Common myeloid progenitor, CD34-positive (primary cell): ENCODE measurements around the gene CYSLTR2.

Source experiments
- CTCF ChIA-PET: fragments of 350-600 bp; sonication (Branson Sonifier 250); formaldehyde crosslinking; loops from one replicate; lab custom pipeline; 2021; ENCODE audit warnings: antibody characterized with exemption; lab: Charles Lee
- POLR2A ChIA-PET: fragments of 350-600 bp; sonication (Branson Sonifier 250); formaldehyde crosslinking; loops from one replicate; lab custom pipeline; 2021; ENCODE audit warnings: antibody characterized with exemption; lab: Charles Lee
- DNase-seq, 3 donors: peaks; one replicate each; pipeline versions ENCODE4 v3.0.0 to v3.0.0-alpha.2; 2013
- H3K27ac ChIP-seq, 2 experiments: 1 replicate in 1 of 2; 2 replicates in 1 of 2; pipeline ENCODE4 v1.7.0; 2013; ENCODE audit warnings: inconsistent platforms in 2 of 2, low read length in 2 of 2, mild to moderate bottlenecking in 2 of 2, low read depth in 1 of 2, moderate library complexity in 1 of 2; ENCODE audit not compliant: severe bottlenecking in 2 of 2, insufficient read depth in 1 of 2, poor library complexity in 1 of 2
- H3K27me3 ChIP-seq, 5 experiments: replicated peaks in 2 of 5; 1 replicate in 3 of 5; 2 replicates in 2 of 5; pipeline versions ENCODE4 v1.6.1 to v1.7.0; 2013; ENCODE audit warnings: low read length in 4 of 5, mild to moderate bottlenecking in 2 of 5, moderate library complexity in 2 of 5, inconsistent platforms in 1 of 5; ENCODE audit not compliant: insufficient read depth in 5 of 5, control insufficient read depth in 4 of 5
- H3K36me3 ChIP-seq, 4 experiments: 1 replicate in 2 of 4; 2 replicates in 2 of 4; pipeline versions ENCODE4 v1.6.1 to v1.7.0; 2013; ENCODE audit warnings: low read length in 3 of 4, control low read depth in 1 of 4, mild to moderate bottlenecking in 1 of 4; ENCODE audit not compliant: control insufficient read depth in 4 of 4, insufficient read depth in 4 of 4
- H3K4me1 ChIP-seq, 4 experiments: 1 replicate in 3 of 4; 2 replicates in 1 of 4; pipeline versions ENCODE4 v1.6.1 to v1.7.1; 2013; ENCODE audit warnings: low read length in 3 of 4, mild to moderate bottlenecking in 3 of 4, control low read depth in 1 of 4, inconsistent platforms in 1 of 4, moderate library complexity in 1 of 4; ENCODE audit not compliant: control insufficient read depth in 4 of 4, insufficient read depth in 4 of 4; ENCODE audit errors: control extremely low read depth in 1 of 4
- H3K4me3 ChIP-seq, 7 experiments: 1 replicate in 4 of 7; 2 replicates in 3 of 7; pipeline versions ENCODE4 v1.5.1 to v1.7.0; 2013; ENCODE audit warnings: mild to moderate bottlenecking in 7 of 7, low read length in 6 of 7, moderate library complexity in 6 of 7, inconsistent platforms in 2 of 7, low read depth in 2 of 7, control low read depth in 1 of 7; ENCODE audit not compliant: insufficient read depth in 4 of 7, control insufficient read depth in 1 of 7; ENCODE audit errors: extremely low read depth in 1 of 7
- H3K9me3 ChIP-seq, 5 experiments: 1 replicate in 4 of 5; 2 replicates in 1 of 5; pipeline versions ENCODE4 v1.6.1 to v1.7.1; 2013; ENCODE audit warnings: low read length in 4 of 5, mild to moderate bottlenecking in 2 of 5, inconsistent platforms in 1 of 5, low read depth in 1 of 5, moderate library complexity in 1 of 5; ENCODE audit not compliant: control insufficient read depth in 4 of 5, insufficient read depth in 2 of 5; ENCODE audit errors: control extremely low read depth in 1 of 5
- WGBS: methylation state at CpG from one replicate; pipeline ENCODE4 v1.1.5; 2013; ENCODE audit not compliant: insufficient coverage; 5-methylcytosine and 5-hydroxymethylcytosine counted together

The CYSLTR2 gene

DNA sequence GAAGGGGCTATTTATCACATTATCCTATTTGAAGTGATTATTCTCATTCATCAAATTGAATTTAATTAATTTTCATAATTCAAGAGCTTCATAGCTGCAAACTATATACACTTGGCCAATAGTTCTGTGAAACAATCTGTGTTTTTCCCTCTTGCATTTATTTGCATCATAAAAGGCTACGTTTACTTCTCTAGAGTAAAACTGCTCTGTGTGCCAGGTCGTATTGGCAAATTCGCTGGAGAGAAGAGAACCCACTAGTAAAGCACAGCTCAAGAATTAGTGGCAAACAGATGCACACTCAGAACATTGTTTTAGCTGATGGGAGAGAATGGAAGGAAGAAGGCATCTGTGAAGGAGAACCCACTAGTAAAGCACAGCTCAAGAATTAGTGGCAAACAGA is 81.8 kb downstream of the CYSLTR2 start:
- 100% methylated on average over 2 of the region's 3 CpGs for WGBS
- H3K9me3 ChIP-seq, result no peaks in the 10 kb centered on the region
- POLR2A ChIA-PET, result no interaction called here
- no peak for DNase-seq
- H3K4me1 ChIP-seq, result peaks cover 1 to 24% (median 12%) of the 10 kb centered on the region in 4 experiments
- no peak overlapping the region for H3K4me3 ChIP-seq
- H3K27me3 ChIP-seq, result no peaks in the 10 kb centered on the region
- H3K27ac ChIP-seq, result no peak overlapping the region
- H3K36me3 ChIP-seq, result no peaks in the 10 kb centered on the region
- CTCF ChIA-PET, result interaction anchor here (1.5 to 11.7 kb wide), 2 partner anchors 55 to 138 kb away, joined by 3 to 92 read pairs; no protein-coding TSS in a partner anchor

DNA sequence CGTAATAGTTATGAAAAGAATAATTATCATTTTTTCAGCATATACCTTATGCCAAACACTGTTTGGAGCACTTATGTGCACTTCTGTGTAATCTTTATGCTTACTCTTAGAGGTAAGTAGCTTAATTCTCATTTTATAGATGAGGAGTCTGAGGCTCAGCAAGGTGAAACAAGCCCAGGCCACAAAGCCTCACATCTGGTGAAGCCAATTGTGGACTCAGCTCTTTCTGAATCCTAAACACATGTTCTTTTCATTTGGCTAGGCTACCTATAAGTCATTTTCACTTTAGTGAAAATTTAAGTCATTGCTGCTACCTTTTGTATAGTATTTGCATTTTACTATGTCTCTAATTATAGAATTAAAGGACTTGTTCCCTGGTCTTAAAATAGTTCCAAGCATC is 84.0 kb downstream of the CYSLTR2 start:
- CTCF ChIA-PET, result interaction anchor here (0.7 to 11.7 kb wide), 6 partner anchors 13 to 145 kb away, joined by 3 to 92 read pairs (median 3); no protein-coding TSS in a partner anchor
- WGBS, result no CpG with 5 or more reads among the region's 1 CpG
- no peak overlapping the region for H3K4me3 ChIP-seq

DNA sequence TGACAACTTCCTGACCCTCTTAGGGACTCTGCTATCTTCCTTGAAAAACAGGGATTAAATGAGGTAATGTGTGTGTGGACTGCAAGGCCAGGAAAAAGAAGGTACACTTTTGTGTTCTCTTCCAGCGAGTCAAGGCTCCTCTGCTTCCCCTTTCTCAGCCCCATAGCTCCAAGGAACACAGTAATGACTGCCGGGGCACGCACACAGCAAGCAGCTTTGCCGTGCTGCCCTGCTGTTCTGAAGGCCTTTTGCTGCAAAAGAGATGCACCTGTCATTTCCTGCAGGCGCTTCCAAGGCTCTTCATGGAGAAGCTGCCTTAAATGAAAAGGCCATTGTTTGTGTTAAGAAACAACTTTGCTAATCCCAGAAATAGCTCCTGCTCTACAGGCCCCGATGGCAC is 84.6 kb downstream of the CYSLTR2 start:
- Histone ChIP-seq H3K27ac (no peak overlapping the region), H3K4me3 (no peak overlapping the region), H3K36me3 (no peaks in the 10 kb centered on the region), H3K9me3 (no peaks in the 10 kb centered on the region), H3K27me3 (no peaks in the 10 kb centered on the region), H3K4me1 (peaks cover 0 to 25% (median 15%) of the 10 kb centered on the region in 4 experiments)
- 27% methylated on average over 5 of the region's 6 CpGs for WGBS
- ChIA-PET CTCF (interaction anchor here (0.7 to 11.7 kb wide), 8 partner anchors 8 to 159 kb away, joined by 3 to 92 read pairs (median 3); no protein-coding TSS in a partner anchor), POLR2A (interaction anchor here (1.0 kb wide), 1 partner anchor 11 kb away, joined by 3 read pairs; no protein-coding TSS in a partner anchor)
- DNase-seq, result peak in 2 of 3 donors; percentile 50 to 57

More for the DNA sequence above, 84.0 kb downstream of the CYSLTR2 start:
- no peaks in the 10 kb centered on the region for H3K27me3 ChIP-seq
- DNase-seq, result no peak
- POLR2A ChIA-PET, result interaction anchor here (1.0 kb wide), 1 partner anchor 11 kb away, joined by 3 read pairs; no protein-coding TSS in a partner anchor
- H3K9me3 ChIP-seq, result no peaks in the 10 kb centered on the region
- peaks cover 0 to 25% (median 15%) of the 10 kb centered on the region in 4 experiments for H3K4me1 ChIP-seq
- no peaks in the 10 kb centered on the region for H3K36me3 ChIP-seq
- H3K27ac ChIP-seq, result no peak overlapping the region

DNA sequence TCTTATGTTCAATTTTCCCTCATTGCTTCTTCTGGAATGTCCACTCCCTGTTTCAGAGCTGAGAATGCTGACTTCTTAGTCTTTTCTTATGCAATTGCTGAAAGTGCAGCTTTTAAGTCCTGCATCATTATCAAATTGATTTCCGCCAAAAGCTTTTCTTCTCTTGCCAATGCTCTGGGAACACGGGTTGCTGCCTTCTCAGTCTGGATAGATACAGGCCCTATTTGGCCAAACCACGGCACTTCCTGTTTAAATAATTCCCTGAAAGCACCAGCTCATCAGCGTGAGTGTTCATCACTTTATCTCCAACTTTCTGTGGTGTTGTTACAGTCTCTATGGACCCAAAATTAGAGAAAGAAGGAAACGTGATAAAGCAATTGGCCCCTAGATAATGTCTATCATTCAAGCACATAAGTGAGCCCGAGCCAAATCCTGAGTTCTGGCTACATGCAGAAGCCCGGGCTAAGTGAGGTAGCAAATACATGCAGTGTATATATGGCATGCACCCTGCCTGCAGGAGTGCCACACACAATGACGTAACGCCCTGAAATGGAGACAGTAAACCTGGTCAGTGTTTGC is 85.7 kb downstream of the CYSLTR2 start:
- Histone ChIP-seq H3K9me3 (peaks cover 0 to 5% (median 0%) of the 10 kb centered on the region in 5 experiments), H3K4me3 (no peak overlapping the region), H3K36me3 (no peaks in the 10 kb centered on the region), H3K27ac (no peak overlapping the region), H3K4me1 (peaks cover 0 to 25% (median 15%) of the 10 kb centered on the region in 4 experiments), H3K27me3 (no peaks in the 10 kb centered on the region)
- ChIA-PET CTCF (interaction anchor here (1.1 to 11.7 kb wide), 5 partner anchors 8 to 147 kb away, joined by 3 to 92 read pairs (median 4); no protein-coding TSS in a partner anchor), POLR2A (interaction anchor here (0.7 kb wide), 1 partner anchor 147 kb away, joined by 3 read pairs; no protein-coding TSS in a partner anchor)
- 53% methylated on average over 7 of the region's 9 CpGs for WGBS
- peak; percentile 42 to 75 (median 59) for DNase-seq

DNA sequence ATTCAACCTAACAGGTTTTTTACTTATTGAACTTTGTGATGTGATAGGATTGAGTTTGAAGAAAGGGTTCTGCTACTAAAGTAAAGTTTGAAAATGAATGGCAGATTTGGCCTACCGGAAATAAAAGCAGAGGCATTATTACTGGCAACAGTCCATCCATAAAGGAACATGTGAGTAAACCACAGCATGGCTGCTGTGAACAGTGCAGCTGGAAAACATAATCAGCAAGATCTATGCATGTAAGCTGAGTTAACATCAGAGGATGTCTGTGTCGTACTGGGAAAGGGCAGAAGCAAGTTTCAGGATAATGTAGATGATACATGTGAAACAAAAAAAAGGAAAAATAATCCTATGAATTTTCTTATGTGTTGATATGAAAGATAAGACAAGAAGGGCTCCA is 87.6 kb downstream of the CYSLTR2 start:
- POLR2A ChIA-PET, result no interaction called here
- CTCF ChIA-PET, result interaction anchor here (1.0 kb wide), 1 partner anchor 140 kb away, joined by 3 read pairs; no protein-coding TSS in a partner anchor
- peaks cover 0 to 25% (median 15%) of the 10 kb centered on the region in 4 experiments for H3K4me1 ChIP-seq
- H3K27me3 ChIP-seq, result no peaks in the 10 kb centered on the region
- H3K9me3 ChIP-seq, result peaks cover 0 to 5% (median 0%) of the 10 kb centered on the region in 5 experiments
- DNase-seq, result peak; percentile 10 to 70 (median 60)
- H3K27ac ChIP-seq, result no peak overlapping the region
- H3K4me3 ChIP-seq, result no peak overlapping the region
- WGBS, result 14% methylated on average over 2 of the region's 2 CpGs
- H3K36me3 ChIP-seq, result no peaks in the 10 kb centered on the region

DNA sequence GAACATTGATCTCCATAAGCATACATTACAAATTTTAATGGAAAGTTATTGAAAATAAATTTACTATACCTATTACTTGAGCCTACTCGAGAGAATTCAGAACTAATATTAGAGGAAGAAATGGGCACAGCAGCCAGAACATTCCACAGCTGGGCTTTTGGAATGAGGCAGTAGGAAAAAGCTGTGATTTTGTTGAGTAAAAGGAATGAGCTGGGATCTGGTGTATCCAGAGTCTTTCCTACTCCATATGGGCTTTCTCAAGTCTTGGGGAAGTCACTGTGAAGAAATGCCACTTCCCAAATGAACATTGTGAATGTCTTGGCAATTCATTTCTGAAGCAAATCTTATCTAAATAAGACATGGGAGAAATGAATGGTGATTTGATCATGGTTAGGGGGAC is 93.1 kb downstream of the CYSLTR2 start:
- H3K27me3 ChIP-seq, result no peaks in the 10 kb centered on the region
- no peak for DNase-seq
- ChIA-PET CTCF (interaction anchor here (0.7 to 1.1 kb wide), 2 partner anchors 8 to 24 kb away, joined by 3 read pairs; no protein-coding TSS in a partner anchor), POLR2A (no interaction called here)
- WGBS, result no CpG with 5 or more reads among the region's 1 CpG
- no peak overlapping the region for H3K27ac ChIP-seq
- H3K4me1 ChIP-seq, result no peaks in the 10 kb centered on the region
- peaks cover 0 to 5% (median 0%) of the 10 kb centered on the region in 5 experiments for H3K9me3 ChIP-seq
- no peak overlapping the region for H3K4me3 ChIP-seq
- no peaks in the 10 kb centered on the region for H3K36me3 ChIP-seq

DNA sequence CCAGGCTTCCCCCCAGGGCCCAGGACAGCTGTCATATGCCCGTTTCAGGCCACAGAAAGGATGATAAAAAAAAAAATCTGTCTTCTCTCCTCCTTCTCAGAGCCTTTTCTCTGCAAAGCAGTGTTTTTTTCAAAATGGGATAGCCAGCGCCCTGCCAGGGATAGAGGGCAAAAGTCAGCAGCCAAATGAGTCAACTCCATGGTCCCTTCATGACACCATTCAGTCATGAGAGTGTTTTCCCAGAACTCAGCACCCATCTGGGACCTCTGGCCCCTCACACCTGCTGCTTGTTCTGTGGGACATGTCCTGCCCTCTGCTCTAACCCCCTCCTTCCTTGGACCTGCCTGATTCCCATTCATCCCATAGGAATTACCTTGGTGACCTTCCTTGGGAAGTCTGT is 95.0 kb downstream of the CYSLTR2 start:
- H3K36me3 ChIP-seq, result no peaks in the 10 kb centered on the region
- no peak overlapping the region for H3K27ac ChIP-seq
- no peak for DNase-seq
- H3K9me3 ChIP-seq, result peaks cover 0 to 5% (median 0%) of the 10 kb centered on the region in 5 experiments
- 92% methylated on average over 2 of the region's 2 CpGs for WGBS
- H3K4me3 ChIP-seq, result no peak overlapping the region
- ChIA-PET CTCF (interaction anchor here (1.0 to 1.4 kb wide), 3 partner anchors 10 to 15 kb away, joined by 3 to 4 read pairs (median 3); no protein-coding TSS in a partner anchor), POLR2A (interaction anchor here (1.2 kb wide), 1 partner anchor 10 kb away, joined by 3 read pairs; no protein-coding TSS in a partner anchor)
- peaks cover 0 to 2% (median 0%) of the 10 kb centered on the region in 4 experiments for H3K4me1 ChIP-seq
- H3K27me3 ChIP-seq, result no peaks in the 10 kb centered on the region
